Measurements from ENCODE around the gene YPEL3.
A peak's percentile ranks its signal among the peaks of the same experiment; 100 is the strongest.

DNA sequence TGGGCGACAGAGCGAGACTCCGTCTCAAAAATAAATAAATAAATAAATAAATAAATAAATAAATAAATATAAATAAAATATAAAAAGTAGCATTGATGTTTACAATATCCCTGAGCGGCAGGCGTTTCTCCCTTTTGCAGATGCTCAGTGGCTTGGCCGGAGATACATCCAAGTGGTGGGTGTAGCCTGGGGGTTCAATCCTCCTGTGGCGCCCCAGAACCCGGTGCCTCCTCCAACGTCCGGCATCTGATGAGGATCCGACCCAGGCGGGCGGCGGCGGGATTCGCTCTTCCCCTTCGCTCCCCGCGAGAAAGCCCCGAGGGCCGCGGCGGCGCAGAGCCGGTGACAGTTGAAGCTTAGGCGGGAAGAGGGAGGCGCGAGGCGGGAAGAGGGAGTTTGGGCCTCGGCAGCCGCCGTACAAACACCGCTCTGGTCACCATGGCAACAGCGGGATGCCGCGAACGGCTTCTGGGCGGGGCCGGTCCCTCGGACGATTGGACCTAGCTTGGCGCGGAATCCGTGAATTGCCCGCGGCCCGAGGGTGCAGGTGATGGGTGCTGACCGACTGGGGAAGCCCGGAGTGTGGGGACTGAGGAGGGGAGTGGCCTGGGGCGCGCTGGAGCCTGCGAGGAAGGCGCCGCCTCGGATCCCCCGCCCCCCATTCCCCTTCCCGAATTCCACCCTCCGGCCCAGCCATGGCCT, 43.2 kb downstream of the YPEL3 start:
- TF ChIP-seq CTCF (IDR thresholded peaks at IDR 0.05) (peak in 1 of 7 experiments; percentile 20), POLR2A (IDR thresholded peaks at IDR 0.05) (peak in 2 of 3 donors; percentile 8 to 15)

All from body of pancreas (tissue), 4 donors.